Stimulated activated CD4-positive, alpha-beta T cell treated with anti-CD3 and anti-CD28 coated beads, Interleukin-12 subunit alpha, Interleukin-12 subunit beta, amount 100 ng/mL, for 48 hours (primary cell): Measurements from ENCODE around the gene ATOH7.
"Not testable (repeated sequence)": the region's sequence is repeated elsewhere in the genome, so short reads cannot be mapped to it uniquely, and the experiment has no call there.

Source experiments
- DNase-seq, 3 donors: peaks; one replicate each; pipeline ENCODE4 v3.0.0-alpha.2; 2020; ENCODE audit warnings: low read depth in 2 of 3, low spot score in 1 of 3

Gene ATOH7

GRCh38 chr10:68238371-68238770, 6.5 kb upstream of the ATOH7 start:
- DNase-seq, result no peak

- DNase-seq, result no peak
Observed at GRCh38 chr10:68237173-68237572, 5.3 kb upstream of the ATOH7 start.

GRCh38 chr10:68235581-68235980, 3.7 kb upstream of the ATOH7 start:
- no peak for DNase-seq

- DNase-seq, result no peak
Observed at GRCh38 chr10:68235111-68235510, 3.2 kb upstream of the ATOH7 start.

- DNase-seq, result no peak
Observed at GRCh38 chr10:68233046-68233445, 1.1 kb upstream of the ATOH7 start.

- DNase-seq, result peak; percentile 2 to 23 (median 23)
Observed at GRCh38 chr10:68231106-68231816, 652 bp downstream of the ATOH7 start.

GRCh38 chr10:68230268-68230667, 1.6 kb downstream of the ATOH7 start:
- DNase-seq, result no peak

- DNase-seq, result no peak
Observed at GRCh38 chr10:68224810-68225209, 7.1 kb downstream of the ATOH7 start.

GRCh38 chr10:68223535-68224165, 8.3 kb downstream of the ATOH7 start:
- no peak for DNase-seq

GRCh38 chr10:68222391-68222790, 9.5 kb downstream of the ATOH7 start:
- DNase-seq, result no peak

- DNase-seq, result no peak
Observed at GRCh38 chr10:68221196-68221595, 10.7 kb downstream of the ATOH7 start.

GRCh38 chr10:68218786-68219185, 13.1 kb downstream of the ATOH7 start:
- no peak for DNase-seq

GRCh38 chr10:68212721-68213352, 19.1 kb downstream of the ATOH7 start:
- no peak for DNase-seq

GRCh38 chr10:68211669-68212068, 20.2 kb downstream of the ATOH7 start:
- no peak for DNase-seq

GRCh38 chr10:68208424-68209042, 23.4 kb downstream of the ATOH7 start:
- peak in 1 of 3 donors; percentile 4 for DNase-seq

- peak in 1 of 3 donors; percentile 4 for DNase-seq
Observed at GRCh38 chr10:68202960-68203353, 29.0 kb downstream of the ATOH7 start.

GRCh38 chr10:68196701-68197100, 35.2 kb downstream of the ATOH7 start:
- no peak for DNase-seq

- DNase-seq, result not testable (repeated sequence)
Observed at GRCh38 chr10:68195776-68196175, 36.1 kb downstream of the ATOH7 start.

- no peak for DNase-seq
Observed at GRCh38 chr10:68194290-68194689, 37.6 kb downstream of the ATOH7 start.

GRCh38 chr10:68192113-68192512, 39.8 kb downstream of the ATOH7 start:
- no peak for DNase-seq

- no peak for DNase-seq
Observed at GRCh38 chr10:68188835-68189234, 43.1 kb downstream of the ATOH7 start.

- DNase-seq, result no peak
Observed at GRCh38 chr10:68185085-68185484, 46.8 kb downstream of the ATOH7 start.
